OCI-LY1 (cell line): ENCODE results near the gene MRC2.

ENCODE experiments used
- CTCF ChIP-seq: fragments of 200-600 bp; sonication (generic), shearing (Covaris generic); IDR thresholded peaks from 2 replicates; pipeline ENCODE4 v1.5.1; 2017; ENCODE audit warnings: mild to moderate bottlenecking, antibody characterized with exemption, low read length, moderate library complexity, mixed read lengths
- EZH2 ChIP-seq: fragments of 200-600 bp; sonication (generic), shearing (Covaris generic); IDR thresholded peaks from 2 replicates; pipeline ENCODE4 v1.8.0; 2017; ENCODE audit warnings: borderline replicate concordance, mixed run types, mild to moderate bottlenecking, antibody characterized with exemption, low read length, moderate library complexity, mixed read lengths

GRCh38 chr17:62637809-62638208, 10.3 kb downstream of the MRC2 start:
- TF ChIP-seq CTCF (peak; percentile 46), EZH2 (no peak)
